ENCODE results near the gene OXNAD1. TPM values are rescaled to one million over a fixed set of nuclear protein-coding genes. Genes with fewer than 3 reads are reported as not detected.
A peak's percentile ranks its signal among the peaks of the same experiment; 100 is the strongest.

The OXNAD1 gene, protein sequence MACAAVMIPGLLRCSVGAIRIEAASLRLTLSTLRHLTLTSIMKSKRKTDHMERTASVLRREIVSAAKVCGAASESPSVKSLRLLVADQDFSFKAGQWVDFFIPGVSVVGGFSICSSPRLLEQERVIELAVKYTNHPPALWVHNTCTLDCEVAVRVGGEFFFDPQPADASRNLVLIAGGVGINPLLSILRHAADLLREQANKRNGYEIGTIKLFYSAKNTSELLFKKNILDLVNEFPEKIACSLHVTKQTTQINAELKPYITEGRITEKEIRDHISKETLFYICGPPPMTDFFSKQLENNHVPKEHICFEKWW
- total RNA-seq = 16.4 TPM

- DNase-seq = peak; percentile 98
Observed at GRCh38 chr3:16264708-16265454, at the start of gene OXNAD1, which contains the start of gene DPH3. Gene OXNAD1, plus strand, starts transcription at chr3:16265212. Its CDS starts 5,741 bp downstream, at chr3:16270953. Gene DPH3, minus strand, starts transcription at chr3:16264943. Its CDS starts 67 bp downstream, at chr3:16264876.

GRCh38 chr3:16216373-16216935 lies 48.6 kb upstream of the OXNAD1 start:
- no peak for DNase-seq

DNA sequence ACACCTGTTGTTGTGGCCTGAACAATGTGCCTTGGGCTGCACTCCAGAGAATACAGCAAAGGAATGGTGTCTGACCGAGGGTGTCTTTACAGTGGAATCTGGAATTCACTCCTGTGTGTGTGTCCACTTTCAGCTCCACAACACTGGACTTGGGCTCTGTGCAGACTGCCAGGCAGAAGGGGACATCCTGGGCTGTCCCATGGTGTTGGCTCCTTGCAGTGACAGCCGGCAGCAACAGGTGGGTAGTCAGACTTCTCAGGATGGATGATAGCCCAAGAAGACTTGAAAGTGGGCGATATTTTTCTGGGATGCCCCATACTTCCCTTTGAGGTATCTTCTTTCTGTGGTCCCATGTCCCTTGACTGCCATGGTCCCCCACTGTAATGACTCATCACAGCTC lies 45.2 kb upstream of the OXNAD1 start:
- no peak for DNase-seq

DNA sequence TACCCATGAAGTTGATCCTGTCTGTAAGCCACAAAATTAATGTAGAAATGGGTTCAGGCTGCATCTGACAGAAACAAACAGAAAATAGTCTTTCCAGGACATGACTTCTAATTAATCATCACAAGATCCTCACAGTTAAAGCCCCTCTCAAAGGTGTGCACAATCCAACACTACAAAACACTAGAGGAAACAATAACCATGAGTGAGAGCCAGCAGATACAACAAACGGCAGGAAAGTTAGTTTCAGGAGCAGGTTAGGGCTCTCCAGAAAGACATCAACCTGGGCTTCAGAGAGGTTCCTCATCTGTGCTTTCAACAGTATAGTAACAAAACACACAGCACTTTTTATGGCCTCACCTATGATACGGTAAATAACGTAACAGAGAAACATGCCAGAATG lies 43.0 kb upstream of the OXNAD1 start:
- DNase-seq = no peak

- DNase-seq = no peak
Observed at GRCh38 chr3:16222547-16222946, 42.5 kb upstream of the OXNAD1 start.

DNA sequence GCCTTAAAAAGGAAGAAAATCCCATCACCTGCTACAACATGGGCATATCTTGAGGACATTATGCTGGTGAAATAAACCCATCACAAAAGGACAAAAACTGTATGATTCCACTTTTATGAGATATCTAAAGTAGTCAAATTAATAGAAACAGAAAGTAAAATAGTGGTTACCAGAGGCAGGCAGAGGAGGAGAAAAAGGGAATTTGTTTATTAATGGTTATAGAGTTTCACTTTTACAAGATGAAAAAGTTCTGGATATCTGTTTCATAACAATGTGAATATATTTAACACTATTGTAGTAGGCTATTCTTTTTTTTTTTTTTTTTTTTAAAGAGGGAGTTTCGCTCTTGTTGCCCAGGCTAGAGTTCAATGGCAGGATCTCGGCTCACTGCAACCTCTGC lies 40.7 kb upstream of the OXNAD1 start:
- no peak for DNase-seq

- DNase-seq = no peak
Observed at GRCh38 chr3:16227566-16227965, 37.4 kb upstream of the OXNAD1 start.

DNA sequence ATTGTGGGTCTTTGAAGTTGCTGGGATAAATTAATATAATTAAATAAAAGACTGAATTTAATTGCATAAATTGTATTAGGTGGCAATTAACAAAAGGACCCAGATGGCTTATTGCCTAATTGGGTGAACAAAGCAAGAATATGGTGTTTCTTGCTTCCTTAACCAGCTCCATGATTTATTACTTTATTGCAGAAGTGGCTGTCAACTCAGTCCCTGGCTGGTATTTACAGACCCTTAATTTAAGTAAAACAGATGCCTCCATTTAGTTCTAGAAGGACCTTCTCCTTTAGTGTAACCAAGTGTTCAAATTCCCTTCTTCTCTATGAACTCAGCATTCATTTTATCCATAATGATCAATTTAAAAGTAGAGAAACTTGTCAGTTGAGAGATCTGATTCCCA lies 35.3 kb upstream of the OXNAD1 start:
- DNase-seq = no peak

DNA sequence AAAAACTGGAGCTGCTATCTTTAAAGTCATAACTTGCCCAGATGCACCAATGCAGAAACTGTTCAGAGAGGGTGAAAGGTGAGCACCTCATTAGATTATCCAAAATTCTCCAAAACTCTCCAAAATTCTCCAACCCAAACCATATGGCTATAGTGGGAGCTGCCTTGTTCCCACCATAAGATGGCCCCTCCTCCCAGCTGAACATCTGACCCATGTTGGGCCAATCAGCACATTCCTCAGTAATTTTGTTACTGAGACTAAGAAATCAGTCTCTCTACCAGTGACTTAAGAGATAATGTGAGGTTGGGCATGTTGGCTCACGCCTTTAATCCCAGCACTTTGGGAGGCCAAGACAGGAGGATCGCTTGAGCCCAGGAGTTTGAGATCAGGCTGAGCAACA lies 33.0 kb upstream of the OXNAD1 start:
- no peak for DNase-seq

DNA sequence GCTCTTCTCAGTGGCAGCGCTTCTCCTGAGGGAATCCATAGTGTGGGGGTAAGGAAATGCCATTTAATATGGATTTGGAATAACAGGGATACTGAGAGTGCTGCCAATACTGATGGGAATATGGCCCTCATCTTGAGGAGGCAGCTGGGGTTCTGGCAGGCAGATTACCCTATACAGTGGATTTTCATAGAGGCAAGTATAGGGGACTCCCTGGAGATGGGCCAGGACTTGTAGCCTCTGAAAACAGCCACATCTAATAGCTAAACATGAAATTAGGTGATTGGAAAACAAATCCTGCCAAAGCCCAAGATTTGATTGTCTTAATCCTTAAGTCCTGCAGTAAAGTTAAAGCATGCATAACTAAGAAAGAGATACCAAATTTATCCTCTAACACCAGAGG lies 31.2 kb upstream of the OXNAD1 start:
- DNase-seq = no peak

GRCh38 chr3:16234281-16234680 lies 30.7 kb upstream of the OXNAD1 start:
- no peak for DNase-seq

GRCh38 chr3:16236030-16236639 lies 28.9 kb upstream of the OXNAD1 start:
- no peak for DNase-seq

DNA sequence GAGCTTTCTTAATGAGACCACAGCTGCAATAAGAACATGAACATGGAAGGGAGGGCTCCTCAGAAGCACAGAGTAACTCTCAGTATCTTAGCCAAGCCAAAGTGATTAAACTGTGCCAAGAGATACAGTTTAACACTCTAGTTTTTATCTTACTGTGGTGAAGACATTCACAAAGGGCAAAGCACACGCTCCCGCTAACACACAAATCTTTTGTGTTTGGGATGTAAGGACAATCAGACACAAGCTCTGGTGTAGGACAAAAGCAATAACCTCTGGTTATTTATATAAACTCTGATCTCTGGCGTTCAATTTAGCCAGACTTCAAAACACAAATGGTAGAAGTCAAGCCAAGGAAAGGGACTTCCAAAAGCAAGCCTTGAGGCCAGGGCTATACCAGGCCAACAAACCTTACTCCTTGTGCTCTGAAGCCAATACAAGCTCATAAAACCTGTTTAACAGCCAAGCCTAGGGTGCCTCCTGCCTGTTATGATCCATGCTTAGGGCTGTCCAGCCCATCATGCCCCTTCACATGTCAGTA lies 28.1 kb upstream of the OXNAD1 start:
- DNase-seq = no peak

GRCh38 chr3:16239086-16239770 lies 25.8 kb upstream of the OXNAD1 start:
- no peak for DNase-seq

DNA sequence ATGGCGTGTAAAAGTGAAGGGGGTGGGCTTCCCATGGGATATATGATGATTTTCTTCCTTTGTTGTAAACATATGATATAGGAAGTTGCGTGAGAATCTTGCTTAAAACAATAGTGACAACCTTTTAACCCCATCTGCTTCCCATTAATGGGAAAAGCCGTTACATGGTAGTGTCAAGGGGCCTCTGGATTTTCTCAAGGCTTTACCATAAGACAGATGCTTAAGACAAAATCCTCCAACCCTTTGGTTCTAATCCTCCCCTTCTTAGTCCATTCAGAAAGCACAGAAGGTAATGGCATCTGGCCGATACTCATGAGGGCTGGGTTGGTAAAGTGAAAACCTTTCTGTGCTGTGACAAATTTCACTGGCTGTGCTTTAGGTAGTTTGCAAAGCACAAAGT lies 25.2 kb upstream of the OXNAD1 start:
- DNase-seq = no peak

- DNase-seq = no peak
Observed at GRCh38 chr3:16240229-16241023, 24.6 kb upstream of the OXNAD1 start.

GRCh38 chr3:16241225-16241624 lies 23.8 kb upstream of the OXNAD1 start:
- DNase-seq = no peak

GRCh38 chr3:16242177-16242576 lies 22.8 kb upstream of the OXNAD1 start:
- no peak for DNase-seq

DNA sequence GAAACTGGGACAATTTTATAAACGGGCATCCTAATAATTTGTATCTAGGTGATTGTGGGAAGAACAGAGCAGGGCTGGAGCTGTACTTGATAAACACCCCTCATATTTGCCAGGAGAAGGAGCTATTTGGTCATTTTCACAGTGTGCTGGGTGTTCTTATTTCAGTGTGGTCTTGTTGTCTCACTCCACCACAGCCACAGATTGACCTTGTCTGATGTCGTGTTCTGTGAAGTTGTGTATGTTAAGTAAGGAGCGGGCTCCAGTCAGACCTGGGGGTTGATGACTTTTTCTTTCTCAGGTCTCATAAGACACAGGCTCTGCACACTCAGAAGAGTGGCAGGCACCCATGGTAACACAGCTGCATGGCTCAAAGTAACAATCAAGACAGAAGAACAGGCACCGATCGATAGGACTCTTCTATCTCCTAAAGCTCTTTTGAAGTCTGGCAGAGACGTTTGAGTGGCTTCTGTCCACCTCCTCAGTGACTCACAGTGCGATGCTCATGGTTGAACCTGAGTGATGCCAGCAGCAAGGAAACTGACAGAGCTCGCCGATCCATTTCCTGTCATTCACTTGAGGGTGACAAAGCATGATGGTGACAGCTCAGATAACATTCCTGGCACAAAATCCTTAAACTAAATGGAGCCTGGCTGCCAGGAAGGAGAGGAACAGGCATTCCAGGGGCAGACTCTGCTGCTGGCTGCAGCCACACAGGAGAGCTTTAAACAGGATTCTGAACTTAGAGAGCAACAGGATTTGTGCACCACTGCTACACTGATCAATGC lies 21.1 kb upstream of the OXNAD1 start:
- DNase-seq = no peak

DNA sequence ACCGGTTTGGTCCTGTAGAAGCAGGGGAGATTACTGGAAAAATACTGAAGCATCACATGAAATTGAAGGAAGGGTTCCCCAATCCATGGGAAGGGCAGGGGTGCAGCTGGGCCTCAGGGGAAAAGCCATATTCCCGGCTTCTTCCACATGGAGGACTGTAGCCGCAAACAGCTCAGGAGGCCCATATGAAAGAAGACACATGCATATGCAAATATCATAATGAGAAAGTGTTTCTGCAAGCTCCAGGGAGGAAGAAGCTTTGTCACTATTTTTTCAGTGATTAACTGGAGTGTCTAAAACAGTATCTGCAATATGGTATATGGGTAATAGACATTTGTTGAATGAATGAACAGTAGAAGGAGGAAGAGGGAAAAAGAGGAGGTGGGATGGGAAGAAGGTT lies 19.4 kb upstream of the OXNAD1 start:
- DNase-seq = no peak

All from occipital lobe (tissue), 2 donors.